ENCODE measurements around the gene FOXF1. TPM values are rescaled to one million over a fixed set of nuclear protein-coding genes. Genes with fewer than 3 reads are reported as not detected.

The FOXF1 gene
- total and polyA plus RNA-seq, 2 donors (not counting 1 experiment from before 2014, with no cell fraction given) = 14.0 to 31.5 TPM

GRCh38 chr16:86523166-86523740 lies 12.9 kb downstream of the FOXF1 start:
- peaks cover 9% of the 10 kb centered on the region for H3K4me1 ChIP-seq (ENCODE audit: control insufficient read depth, extremely low read depth, insufficient read depth, low read length)
- no peaks in the 10 kb centered on the region for H3K9me3 ChIP-seq (ENCODE audit: control insufficient read depth, insufficient read depth, low read depth, low read length)
- peaks cover 7% of the 10 kb centered on the region for H3K79me2 ChIP-seq (ENCODE audit: control insufficient read depth, insufficient read depth, low read length)
- no peak overlapping the region for H3K4me3 ChIP-seq (replicated peaks in 1 of 4; ENCODE audit: control extremely low read depth in 1 of 4, insufficient read depth in 1 of 4, low read depth in 3 of 4, low read length in 4 of 4)
- H3K27me3 ChIP-seq (ENCODE audit: control insufficient read depth, insufficient read depth, low read length) = no peaks in the 10 kb centered on the region
- H3K9ac ChIP-seq (ENCODE audit: insufficient read depth, low read length) = no peak overlapping the region
- H2AFZ ChIP-seq (ENCODE audit: low read length) = no peak overlapping the region
- no peaks in the 10 kb centered on the region for H3K36me3 ChIP-seq (ENCODE audit: control insufficient read depth, insufficient read depth, low read length)
- no peak for DNase-seq (ENCODE audit: low read depth in 2 of 2)
- no peak for TF ChIP-seq EZH2 (IDR thresholded peaks at IDR 0.05; ENCODE audit: low read length, missing control alignments)
- TF ChIP-seq, protein P1, sequence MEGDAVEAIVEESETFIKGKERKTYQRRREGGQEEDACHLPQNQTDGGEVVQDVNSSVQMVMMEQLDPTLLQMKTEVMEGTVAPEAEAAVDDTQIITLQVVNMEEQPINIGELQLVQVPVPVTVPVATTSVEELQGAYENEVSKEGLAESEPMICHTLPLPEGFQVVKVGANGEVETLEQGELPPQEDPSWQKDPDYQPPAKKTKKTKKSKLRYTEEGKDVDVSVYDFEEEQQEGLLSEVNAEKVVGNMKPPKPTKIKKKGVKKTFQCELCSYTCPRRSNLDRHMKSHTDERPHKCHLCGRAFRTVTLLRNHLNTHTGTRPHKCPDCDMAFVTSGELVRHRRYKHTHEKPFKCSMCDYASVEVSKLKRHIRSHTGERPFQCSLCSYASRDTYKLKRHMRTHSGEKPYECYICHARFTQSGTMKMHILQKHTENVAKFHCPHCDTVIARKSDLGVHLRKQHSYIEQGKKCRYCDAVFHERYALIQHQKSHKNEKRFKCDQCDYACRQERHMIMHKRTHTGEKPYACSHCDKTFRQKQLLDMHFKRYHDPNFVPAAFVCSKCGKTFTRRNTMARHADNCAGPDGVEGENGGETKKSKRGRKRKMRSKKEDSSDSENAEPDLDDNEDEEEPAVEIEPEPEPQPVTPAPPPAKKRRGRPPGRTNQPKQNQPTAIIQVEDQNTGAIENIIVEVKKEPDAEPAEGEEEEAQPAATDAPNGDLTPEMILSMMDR (conservative IDR thresholded peaks at IDR 0.05 in 1 of 2, IDR thresholded peaks at IDR 0.05 in 1 of 2; ENCODE audit: low read depth in 1 of 2, low read length in 2 of 2) = no peak
- H3K27ac ChIP-seq (ENCODE audit: insufficient read depth, low read length) = no peak overlapping the region
- no peak overlapping the region for H3K4me2 ChIP-seq (ENCODE audit: extremely low read depth, insufficient read depth, low read length)
- H4K20me1 ChIP-seq (ENCODE audit: control insufficient read depth, extremely low read depth, insufficient read depth, low read length) = no peaks in the 10 kb centered on the region

GRCh38 chr16:86524029-86524428 lies 13.7 kb downstream of the FOXF1 start:
- TF ChIP-seq, protein P1 (conservative IDR thresholded peaks at IDR 0.05 in 1 of 2, IDR thresholded peaks at IDR 0.05 in 1 of 2; ENCODE audit: low read depth in 1 of 2, low read length in 2 of 2) = no peak
- no peak for TF ChIP-seq EZH2 (IDR thresholded peaks at IDR 0.05; ENCODE audit: low read length, missing control alignments)
- Histone ChIP-seq H3K27ac (ENCODE audit: insufficient read depth, low read length) (no peak overlapping the region), H4K20me1 (ENCODE audit: control insufficient read depth, extremely low read depth, insufficient read depth, low read length) (no peaks in the 10 kb centered on the region), H2AFZ (ENCODE audit: low read length) (no peak overlapping the region), H3K27me3 (ENCODE audit: control insufficient read depth, insufficient read depth, low read length) (no peaks in the 10 kb centered on the region), H3K4me1 (ENCODE audit: control insufficient read depth, extremely low read depth, insufficient read depth, low read length) (peaks cover 8% of the 10 kb centered on the region), H3K79me2 (ENCODE audit: control insufficient read depth, insufficient read depth, low read length) (peaks cover 3% of the 10 kb centered on the region), H3K9ac (ENCODE audit: insufficient read depth, low read length) (no peak overlapping the region), H3K9me3 (ENCODE audit: control insufficient read depth, insufficient read depth, low read depth, low read length) (no peaks in the 10 kb centered on the region), H3K4me2 (ENCODE audit: extremely low read depth, insufficient read depth, low read length) (no peak overlapping the region), H3K4me3 (replicated peaks in 1 of 4; ENCODE audit: control extremely low read depth in 1 of 4, insufficient read depth in 1 of 4, low read depth in 3 of 4, low read length in 4 of 4) (no peak overlapping the region), H3K36me3 (ENCODE audit: control insufficient read depth, insufficient read depth, low read length) (no peaks in the 10 kb centered on the region)
- no peak for DNase-seq (ENCODE audit: low read depth in 2 of 2)

GRCh38 chr16:86525696-86526095 lies 15.4 kb downstream of the FOXF1 start:
- Histone ChIP-seq H3K4me2 (ENCODE audit: extremely low read depth, insufficient read depth, low read length) (no peak overlapping the region), H3K4me3 (replicated peaks in 1 of 4; ENCODE audit: control extremely low read depth in 1 of 4, insufficient read depth in 1 of 4, low read depth in 3 of 4, low read length in 4 of 4) (no peak overlapping the region), H3K27me3 (ENCODE audit: control insufficient read depth, insufficient read depth, low read length) (no peaks in the 10 kb centered on the region), H4K20me1 (ENCODE audit: control insufficient read depth, extremely low read depth, insufficient read depth, low read length) (no peaks in the 10 kb centered on the region), H3K79me2 (ENCODE audit: control insufficient read depth, insufficient read depth, low read length) (no peaks in the 10 kb centered on the region), H3K36me3 (ENCODE audit: control insufficient read depth, insufficient read depth, low read length) (no peaks in the 10 kb centered on the region), H3K9me3 (ENCODE audit: control insufficient read depth, insufficient read depth, low read depth, low read length) (no peaks in the 10 kb centered on the region), H2AFZ (ENCODE audit: low read length) (no peak overlapping the region), H3K4me1 (ENCODE audit: control insufficient read depth, extremely low read depth, insufficient read depth, low read length) (peaks cover 2% of the 10 kb centered on the region), H3K9ac (ENCODE audit: insufficient read depth, low read length) (no peak overlapping the region), H3K27ac (ENCODE audit: insufficient read depth, low read length) (no peak overlapping the region)
- TF ChIP-seq EZH2 (IDR thresholded peaks at IDR 0.05; ENCODE audit: low read length, missing control alignments) = no peak
- TF ChIP-seq, protein P1 (conservative IDR thresholded peaks at IDR 0.05 in 1 of 2, IDR thresholded peaks at IDR 0.05 in 1 of 2; ENCODE audit: low read depth in 1 of 2, low read length in 2 of 2) = no peak
- DNase-seq (ENCODE audit: low read depth in 2 of 2) = no peak
